Activated CD4-positive, alpha-beta T cell treated with anti-CD3 and anti-CD28 coated beads for 4 hours (primary cell): Measurements from ENCODE around the gene RALGAPA1.
A peak's percentile ranks its signal among the peaks of the same experiment; 100 is the strongest.
"Not testable (repeated sequence)": the region's sequence is repeated elsewhere in the genome, so short reads cannot be mapped to it uniquely, and the experiment has no call there.

Experiments
- DNase-seq, 2 donors: peaks; one replicate each; pipeline ENCODE4 v3.0.0-alpha.2; 2020

Gene RALGAPA1

GRCh38 chr14:35617500-35617899 lies 191.6 kb downstream of the RALGAPA1 start:
- no peak for DNase-seq

- DNase-seq, result no peak
These were observed 201.7 kb downstream of the RALGAPA1 start for GRCh38 chr14:35607380-35607779.

GRCh38 chr14:35600253-35600652 lies 208.8 kb downstream of the RALGAPA1 start:
- no peak for DNase-seq

DNA sequence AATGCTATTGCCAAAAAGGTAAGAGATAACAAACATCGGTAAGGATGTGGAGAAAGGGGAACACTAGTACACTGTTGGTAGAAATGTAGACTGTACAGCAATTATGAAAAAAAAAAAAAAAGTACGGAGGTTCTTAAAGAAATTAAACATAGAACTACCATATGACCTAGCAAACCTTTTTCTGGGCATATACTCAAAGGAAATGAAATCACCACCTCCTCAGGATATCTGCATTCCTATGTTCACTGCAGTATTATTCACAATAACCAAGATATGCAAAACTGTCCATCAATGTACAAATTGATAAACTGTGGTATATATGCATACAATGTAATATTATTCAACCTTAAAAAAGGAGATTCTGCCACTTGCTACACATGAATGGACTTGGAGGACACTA lies 214.5 kb downstream of the RALGAPA1 start:
- DNase-seq, result no peak

GRCh38 chr14:35587373-35587772 lies 221.7 kb downstream of the RALGAPA1 start:
- not testable (repeated sequence) for DNase-seq

DNA sequence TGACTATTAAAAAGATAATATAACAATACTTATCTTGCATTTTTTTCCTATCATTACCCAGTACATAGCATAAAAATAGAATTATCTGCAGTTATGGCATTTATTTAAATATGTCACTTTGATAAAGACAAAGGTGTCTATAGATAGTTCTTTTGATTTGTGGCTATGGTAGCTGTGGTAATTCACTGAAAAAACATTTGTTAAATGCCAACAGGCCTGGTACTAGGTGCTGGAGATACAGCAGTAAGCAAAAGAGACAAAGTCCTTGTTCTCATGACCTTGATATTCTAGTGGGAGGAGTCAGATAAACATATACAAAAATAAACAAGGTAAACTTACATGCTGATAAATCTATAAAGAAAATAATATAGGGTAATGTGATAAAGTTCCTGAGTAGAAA lies 230.5 kb downstream of the RALGAPA1 start:
- no peak for DNase-seq

- no peak for DNase-seq
These were observed 231.0 kb downstream of the RALGAPA1 start for GRCh38 chr14:35578135-35578534.

DNA sequence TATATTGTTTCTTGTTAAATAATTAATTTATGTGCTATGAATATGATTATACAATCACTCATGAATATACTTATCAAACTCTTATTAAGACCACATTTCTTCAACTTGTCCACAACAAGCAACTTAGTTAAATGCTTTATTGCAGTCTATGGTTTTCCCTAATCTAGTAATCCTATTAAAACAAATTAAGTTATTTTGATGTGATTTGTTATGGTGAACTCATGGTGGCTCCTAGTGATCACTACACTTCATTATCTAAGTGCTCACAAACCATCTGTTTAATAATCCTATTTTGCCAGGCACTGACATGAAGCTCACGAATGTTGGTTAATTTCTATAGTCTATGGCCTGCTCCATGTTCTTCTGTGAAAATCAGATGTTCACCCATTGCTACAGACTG lies 232.2 kb downstream of the RALGAPA1 start:
- no peak for DNase-seq

DNA sequence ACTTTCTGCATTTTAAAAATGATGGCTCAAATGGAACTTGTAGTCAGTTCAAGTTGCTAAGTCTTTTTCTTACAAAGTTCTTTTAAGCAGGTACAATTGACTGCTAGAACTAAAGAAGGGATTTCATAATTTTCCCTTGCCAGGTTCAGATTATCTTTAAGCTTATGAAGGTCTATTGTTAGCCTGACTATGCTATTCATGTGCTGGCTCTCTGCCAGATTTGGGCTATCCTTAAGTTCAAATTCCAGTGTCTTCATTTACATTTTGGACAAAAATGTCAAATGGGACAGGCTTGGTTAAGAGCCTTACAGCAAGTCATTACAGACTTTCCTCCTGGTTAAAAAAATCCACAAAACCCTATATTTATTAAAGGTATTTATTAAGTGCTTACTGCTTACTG lies 232.8 kb downstream of the RALGAPA1 start:
- DNase-seq, result no peak

DNA sequence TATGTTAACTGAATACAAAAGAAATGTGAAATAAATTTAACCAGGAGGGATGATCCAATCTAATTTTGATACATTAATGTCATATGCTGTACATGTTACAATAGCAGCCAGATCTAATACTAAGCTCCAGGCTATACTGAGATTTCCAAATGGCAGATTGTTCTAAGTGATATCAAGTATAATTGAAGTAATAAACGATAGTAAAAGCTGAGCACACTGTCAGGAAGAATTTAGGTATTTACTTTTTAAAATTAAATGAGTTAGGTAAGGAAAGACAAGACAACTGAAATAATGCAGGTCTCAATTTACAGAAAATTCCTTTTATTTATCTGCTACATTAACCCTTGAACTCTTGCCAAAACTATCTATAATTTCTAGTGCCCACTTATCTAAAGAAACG lies 235.2 kb downstream of the RALGAPA1 start:
- no peak for DNase-seq

GRCh38 chr14:35571598-35571997 lies 237.5 kb downstream of the RALGAPA1 start:
- DNase-seq, result no peak

GRCh38 chr14:35565871-35566464 lies 243.1 kb downstream of the RALGAPA1 start:
- DNase-seq, result no peak

DNA sequence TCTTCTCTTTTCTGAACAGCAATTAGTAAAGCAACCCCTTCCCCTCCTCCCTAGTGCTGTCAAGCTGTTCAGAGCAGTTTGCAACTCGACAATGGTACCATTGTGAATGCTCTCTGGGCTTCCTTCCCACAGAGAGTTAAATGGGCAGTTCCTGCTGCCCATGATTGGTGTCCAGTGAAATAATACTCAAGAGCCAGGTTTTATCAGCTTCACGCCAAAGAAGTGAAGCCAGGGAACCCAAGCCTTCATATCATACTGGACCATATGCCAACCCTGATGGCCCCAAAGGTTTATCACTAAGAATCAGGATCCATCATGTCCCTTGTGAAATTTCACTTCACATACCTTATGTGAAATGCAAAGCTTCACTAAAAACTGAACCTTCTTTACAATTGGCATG lies 250.4 kb downstream of the RALGAPA1 start:
- DNase-seq, result no peak

- DNase-seq, result no peak
These were observed 251.8 kb downstream of the RALGAPA1 start for GRCh38 chr14:35557221-35557747.

DNA sequence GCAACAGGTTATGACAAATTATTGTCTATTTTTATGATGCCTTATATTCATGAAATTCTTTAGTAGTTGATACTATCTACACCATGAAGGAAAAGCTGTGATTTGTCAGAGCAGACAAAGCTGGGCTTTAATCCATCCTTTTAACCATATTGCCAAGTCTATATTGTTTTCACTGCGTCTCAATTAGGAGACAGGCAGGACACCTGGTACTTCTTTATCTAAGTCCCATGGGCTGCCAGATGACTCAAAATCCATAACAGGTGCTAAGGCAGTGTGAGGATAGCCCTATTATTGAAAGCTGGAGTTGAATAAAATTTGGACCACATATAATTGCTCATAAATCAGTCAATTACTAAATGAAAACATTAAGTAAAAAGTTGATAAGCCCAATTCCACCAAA lies 252.5 kb downstream of the RALGAPA1 start:
- no peak for DNase-seq

DNA sequence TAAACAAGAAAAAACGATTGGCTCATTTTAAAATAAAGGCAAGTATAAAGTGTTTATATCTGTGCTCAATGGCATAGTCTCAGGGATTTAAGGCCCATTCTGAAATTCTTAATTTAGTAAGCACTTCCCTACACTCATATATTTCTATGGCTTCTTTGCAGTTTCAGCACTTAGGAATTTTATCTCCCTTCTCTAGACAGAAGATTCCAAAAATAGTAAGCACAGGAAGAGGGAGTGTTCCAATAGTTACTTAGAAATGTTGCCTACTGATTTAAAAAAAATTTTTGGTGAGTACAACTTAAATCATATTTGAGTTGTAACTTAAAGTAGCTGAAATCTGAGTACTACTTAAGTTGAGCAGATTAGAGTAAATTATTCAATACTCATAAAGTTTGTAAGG lies 255.3 kb downstream of the RALGAPA1 start:
- no peak for DNase-seq

- DNase-seq, result no peak
These were observed 258.0 kb downstream of the RALGAPA1 start for GRCh38 chr14:35551081-35551480.

GRCh38 chr14:35549551-35549950 lies 259.5 kb downstream of the RALGAPA1 start:
- no peak for DNase-seq

GRCh38 chr14:35543006-35543405 lies 266.1 kb downstream of the RALGAPA1 start:
- DNase-seq, result no peak

DNA sequence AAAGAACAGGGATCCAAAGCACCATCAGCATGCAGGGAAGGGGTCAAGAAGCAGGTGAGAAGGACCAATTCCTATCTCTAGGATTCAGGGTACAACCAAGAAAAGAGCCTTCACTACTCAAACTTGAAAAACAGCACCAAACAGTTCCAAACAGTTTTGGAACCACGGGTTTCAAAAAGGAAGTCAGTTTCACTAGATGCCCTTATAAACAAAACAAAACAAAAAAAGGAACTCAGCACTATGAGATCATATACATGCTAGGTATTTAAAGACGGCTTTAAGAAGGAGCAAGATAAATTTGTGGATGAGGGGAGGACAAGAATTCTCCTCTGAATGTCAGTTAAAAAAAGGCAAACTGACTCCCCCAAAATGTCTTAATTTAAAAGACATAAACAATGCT lies 269.1 kb downstream of the RALGAPA1 start:
- no peak for DNase-seq

GRCh38 chr14:35535483-35536112 lies 273.5 kb downstream of the RALGAPA1 start:
- DNase-seq, result no peak

- peak; percentile 36 to 42 for DNase-seq
These were observed 274.1 kb downstream of the RALGAPA1 start for GRCh38 chr14:35534873-35535482.

GRCh38 chr14:35534208-35534872 lies 274.8 kb downstream of the RALGAPA1 start:
- no peak for DNase-seq
